SHP77 (cell line): ENCODE measurements around the gene ZNF222.
A peak's percentile ranks its signal among the peaks of the same experiment; 100 is the strongest.

ENCODE experiments used
- DNase-seq, 2 experiments: peaks; one replicate each; lab custom pipeline; 2025; lab: John Stamatoyannopoulos, UW

The ZNF222 gene

DNA sequence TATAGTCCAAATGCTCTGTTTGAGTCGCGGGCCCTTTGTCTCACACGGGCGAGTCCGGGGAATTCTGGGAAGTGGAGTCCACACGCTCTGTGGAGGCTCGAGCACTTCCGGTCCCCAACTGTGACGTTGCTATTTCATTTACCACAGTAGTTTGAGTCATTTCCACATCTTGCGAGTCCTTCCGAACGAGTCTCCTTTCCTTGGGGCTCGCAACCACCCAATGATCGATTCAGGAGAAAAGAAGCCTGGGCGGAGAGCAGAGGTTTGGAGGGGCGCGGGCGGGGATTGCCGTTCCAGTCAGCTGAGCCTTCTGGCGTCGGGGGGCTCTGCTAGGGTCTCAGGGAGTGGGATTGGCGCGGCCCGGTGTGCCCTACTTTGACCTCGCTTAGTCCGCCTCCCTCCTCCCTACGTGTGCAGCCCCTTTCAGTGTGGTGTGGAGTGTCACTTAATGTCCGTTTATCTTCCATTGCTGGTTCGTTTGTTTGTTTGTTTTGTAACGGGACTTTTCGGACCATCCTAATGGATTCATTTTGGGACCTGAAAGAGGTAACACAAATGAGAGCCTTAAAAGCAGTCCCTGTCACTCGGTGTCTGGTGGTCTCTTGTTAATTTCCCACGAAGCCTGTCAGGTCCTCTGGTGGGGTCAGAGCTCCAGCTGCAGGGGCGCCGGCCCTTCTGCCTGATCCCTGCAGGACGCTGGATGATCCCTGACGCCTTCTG lies at the start of gene ZNF222:
TSS of gene ZNF222 (plus strand) at position 163 of the 720 bp plus-strand sequence. CDS start at position 221, 58 bp downstream.
- DNase-seq = peak; percentile 78 to 88

DNA sequence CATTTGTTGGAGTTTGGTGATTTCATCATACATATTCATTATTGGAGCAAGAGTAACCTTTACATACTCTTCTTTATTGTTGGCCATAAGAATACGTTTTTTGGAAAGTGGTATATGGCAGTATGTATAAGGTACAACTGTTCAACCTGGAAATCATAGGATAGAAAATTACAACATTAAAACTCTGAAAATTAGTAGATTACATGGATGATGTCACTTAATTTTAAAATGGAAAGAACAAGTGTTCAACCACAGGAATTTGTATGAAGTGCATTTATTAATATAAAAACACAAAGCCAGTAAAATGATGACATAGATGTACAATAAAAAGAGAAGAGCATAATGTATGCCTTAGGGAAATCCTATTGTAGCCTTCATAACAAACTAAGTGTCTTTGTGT lies 48.4 kb upstream of the ZNF222 start:
- DNase-seq = no peak

DNA sequence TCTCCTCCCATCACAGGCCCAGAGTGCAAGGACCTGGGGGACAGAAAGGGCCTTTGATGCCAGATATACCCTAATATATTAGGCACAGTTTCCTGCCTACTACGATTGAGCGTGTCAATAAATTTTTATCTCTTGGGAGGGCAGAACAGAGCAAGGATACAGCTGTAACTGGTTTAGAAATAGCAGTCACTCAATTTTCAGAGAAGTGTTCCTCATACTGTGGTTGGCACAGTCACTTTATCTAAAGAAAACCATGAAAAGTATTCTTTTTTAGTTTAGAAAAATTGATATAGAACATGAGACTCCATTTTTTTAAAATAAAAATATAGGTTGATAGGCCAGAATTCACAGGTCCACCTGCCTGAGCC lies 41.7 kb upstream of the ZNF222 start:
- DNase-seq = no peak

DNA sequence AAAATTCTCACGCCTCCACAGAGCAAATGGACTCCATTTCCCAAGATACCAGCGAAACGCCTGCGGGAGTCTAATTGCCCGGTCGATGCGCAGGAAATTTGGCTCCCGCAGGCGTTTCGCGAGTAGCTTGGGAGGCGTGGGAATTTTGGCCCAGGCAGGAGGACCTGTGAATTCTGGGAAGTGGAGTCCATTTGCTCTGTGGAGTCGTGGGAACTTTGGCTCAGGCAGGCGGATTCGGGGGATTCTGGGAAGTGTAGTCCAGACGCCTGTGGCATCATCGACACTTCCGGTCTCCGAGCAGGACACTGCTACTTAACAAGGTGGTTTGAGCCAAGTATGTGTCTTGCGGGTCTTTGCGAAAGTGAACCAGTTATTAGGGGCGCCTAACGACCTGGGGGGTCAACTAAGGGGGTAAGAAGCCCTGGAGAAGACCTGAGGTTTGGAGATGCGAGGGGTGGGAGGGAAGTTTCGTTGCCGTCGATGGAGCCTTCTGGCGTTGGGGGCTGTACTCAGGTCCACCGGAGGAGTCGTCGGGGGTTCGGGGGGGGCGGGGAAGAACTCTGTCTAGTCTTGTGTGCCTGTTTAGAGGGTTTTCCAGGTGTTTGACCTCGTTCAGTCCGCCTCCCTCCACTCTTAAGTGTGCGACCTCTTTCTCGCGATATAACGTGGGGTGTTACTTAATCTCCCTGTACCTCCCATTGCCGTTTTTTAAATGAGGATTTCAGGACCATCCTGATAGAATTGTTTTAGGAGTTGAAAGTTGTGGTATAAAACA lies 41.1 kb upstream of the ZNF222 start, which contains the start of gene ZNF155:
TSS of gene ZNF155 (plus strand) at position 277 of the 775 bp plus-strand sequence. CDS start 4,356 bp downstream, outside the sequence.
- peak; percentile 98 for DNase-seq

DNA sequence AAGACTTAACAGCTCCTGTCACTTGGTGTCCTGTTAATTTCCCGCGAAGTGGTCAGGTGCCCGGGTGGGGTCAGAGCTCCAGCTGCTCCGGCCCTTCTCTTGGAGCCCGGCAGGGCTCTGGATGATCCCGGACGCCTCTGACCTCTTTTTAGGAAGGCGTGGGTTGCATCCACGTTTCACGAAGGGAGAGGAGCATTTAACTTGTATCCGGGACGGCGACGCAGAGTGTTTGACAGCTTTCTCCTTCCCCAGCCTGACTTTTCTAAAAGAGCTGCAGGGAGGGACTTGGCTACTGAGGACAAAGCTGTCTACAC lies 40.5 kb upstream of the ZNF222 start:
- no peak for DNase-seq

DNA sequence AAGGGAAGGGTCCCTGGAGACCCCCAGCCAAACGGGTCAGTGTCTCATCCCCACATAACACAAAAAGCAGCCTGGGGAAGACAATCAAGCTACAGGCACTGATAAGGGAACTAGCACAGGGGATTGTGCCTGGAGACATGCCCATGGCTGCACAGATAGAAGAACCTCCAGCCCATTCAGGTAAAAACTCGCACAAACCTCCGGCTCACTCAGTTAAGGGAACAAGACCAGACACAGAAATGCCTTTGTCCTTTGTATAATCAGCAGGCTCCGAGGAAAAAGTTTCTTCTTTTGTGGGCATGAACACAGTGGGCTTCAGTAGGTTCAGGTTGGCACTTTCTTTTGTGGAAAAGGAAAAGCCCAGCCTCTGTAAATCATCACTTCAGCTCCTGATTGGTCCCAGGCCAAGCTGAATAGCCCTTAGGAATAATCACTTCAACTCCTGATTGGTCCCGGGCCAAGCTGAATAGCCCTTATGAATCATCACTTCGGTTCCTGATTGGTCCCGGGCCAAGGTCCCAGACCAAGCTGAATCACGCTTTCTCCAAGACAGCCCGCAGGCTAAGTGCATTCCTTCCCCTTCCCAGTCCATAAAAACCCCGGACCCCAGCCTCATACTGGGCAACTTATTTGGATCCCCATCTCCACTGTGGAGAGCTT lies 27.4 kb upstream of the ZNF222 start:
- DNase-seq = no peak

DNA sequence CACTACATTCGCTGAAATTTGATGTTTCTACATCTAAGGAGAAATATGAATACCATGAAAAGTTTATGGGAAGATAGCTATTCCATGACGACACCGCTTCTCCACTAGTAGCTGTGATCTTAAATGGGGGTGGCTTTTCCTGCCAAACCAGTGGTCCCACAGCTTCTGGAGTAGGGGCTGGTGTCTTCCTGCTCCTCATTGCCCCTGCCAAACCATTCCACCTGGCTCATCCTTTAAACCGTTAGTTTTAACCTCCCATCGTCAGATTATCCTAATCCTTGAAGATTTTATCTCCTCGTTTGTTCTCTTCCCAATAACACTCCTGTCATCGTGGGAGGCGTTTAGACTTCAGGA lies 23.0 kb upstream of the ZNF222 start:
- DNase-seq = no peak

DNA sequence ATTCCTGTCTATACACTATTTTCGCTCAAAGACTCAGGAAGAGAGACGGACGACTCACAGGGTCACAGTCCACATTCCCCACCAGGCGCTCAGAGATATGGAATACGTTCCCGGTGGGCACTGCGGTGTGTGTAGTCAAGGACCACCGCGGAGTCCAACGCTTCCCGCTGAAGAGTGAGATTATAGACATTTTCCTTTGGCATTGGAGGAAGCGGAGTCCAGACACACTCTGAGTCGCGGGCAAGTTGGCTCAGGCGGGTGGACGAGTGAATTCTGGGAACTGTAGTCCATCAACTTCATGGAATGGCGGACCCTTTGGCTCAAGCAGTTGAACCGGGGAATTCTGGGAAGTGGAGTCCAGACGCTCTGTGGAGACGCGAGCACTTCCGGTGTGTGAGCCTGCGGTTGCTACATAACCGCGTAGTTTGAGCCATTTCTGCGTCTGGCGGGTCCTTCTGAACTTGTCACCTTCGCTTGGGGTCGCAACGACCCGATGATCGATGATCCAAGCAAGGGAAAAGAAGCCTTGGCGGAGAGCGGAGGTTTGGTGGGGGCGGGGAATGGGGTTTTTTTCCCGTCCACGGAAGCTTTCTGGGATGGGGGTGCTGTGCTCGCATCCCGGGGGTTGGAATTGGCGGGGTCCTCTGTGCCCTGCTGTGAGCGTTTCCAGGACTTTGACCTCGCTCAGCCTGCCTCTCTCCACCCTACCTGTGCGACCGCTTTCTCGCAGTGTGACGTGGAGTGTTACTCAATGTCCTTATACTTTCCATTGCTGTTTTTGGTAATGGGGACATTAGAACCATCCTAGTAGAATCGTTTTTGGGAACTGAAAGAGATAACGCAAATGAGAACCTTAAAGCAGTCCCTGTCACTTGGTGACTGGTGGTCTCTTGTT lies 22.4 kb upstream of the ZNF222 start, which contains the start of gene ZNF230:
TSS of gene ZNF230 (plus strand) at position 392 of the 895 bp plus-strand sequence. CDS start 4,122 bp downstream, outside the sequence.
- peak; percentile 95 to 97 for DNase-seq

DNA sequence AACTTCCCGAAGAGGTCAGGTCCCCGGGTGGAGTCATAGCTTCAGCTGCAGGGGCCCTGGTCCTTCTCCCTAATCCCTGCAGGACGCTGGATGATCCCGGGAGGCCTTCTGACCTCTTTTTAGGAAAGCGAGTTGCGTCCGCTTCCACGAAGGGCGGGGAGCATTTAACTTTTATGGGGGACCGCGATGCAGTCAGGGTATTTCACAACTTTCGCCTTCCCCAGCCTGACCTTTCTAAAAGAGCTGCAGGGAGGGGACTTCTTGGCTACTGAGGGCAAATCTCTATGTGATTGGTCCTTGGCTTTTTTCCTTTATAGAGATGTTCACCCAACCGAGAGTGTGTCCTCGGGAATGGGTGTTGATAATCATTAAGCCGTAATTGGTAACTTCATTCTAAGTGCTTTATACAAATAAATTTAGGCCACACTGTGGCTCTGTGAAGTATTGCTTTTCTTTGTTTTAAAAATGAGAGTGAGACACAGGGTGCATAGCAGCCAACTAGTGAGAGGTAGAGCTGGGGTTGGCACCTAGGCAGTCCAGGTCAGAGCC lies 21.6 kb upstream of the ZNF222 start:
- peak in 1 of 2 experiments; percentile 2 for DNase-seq

DNA sequence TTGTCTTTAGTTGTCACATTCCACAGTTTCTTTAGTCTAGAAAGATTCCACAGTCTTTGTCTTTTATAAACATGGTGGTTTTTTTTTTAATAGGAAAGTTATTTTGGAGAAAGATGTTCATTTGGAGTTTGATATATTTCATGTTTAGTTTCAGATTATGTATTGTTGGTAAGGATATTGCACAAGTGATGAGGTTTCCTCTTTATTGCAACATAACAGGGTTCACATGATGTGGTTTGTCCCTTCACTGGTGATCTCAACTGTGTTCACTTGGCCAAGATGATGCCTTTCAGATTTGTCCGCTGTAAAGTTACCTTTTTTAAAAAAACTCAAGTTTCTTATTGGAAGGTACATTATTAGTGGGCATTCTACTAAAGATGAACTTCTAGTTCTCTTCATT lies 19.2 kb upstream of the ZNF222 start:
- no peak for DNase-seq

DNA sequence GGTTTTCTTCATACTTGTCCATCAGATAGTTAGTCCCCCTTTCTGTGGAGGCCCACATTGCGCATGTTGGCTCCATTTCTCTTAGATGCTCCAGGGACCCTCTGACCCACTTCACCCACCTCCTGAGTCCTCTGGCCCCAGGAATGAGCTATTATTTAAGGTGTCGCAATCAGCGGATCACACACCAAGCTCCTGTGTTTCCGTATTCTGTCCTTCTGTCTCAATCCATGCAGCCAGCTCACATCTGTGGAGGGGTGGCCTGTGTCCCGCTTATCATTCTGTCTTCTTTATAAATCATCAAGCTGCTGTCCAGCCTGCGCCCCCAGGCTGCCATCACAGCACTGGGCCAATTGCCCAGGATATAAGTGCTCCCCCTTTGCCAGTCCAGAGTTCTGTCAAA lies 17.7 kb upstream of the ZNF222 start:
- no peak for DNase-seq

DNA sequence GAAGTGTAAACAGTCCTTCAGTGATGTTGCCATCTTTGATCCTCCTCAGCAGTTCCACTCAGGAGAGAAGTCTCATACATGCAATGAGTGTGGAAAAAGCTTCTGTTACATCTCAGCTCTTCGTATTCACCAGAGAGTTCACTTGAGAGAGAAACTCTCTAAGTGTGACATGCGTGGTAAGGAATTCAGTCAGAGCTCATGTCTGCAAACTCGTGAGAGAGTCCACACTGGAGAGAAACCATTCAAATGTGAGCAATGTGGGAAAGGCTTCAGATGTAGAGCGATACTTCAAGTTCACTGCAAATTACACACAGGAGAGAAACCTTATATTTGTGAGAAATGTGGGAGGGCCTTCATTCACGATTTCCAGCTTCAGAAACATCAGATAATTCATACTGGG lies 14.7 kb upstream of the ZNF222 start:
- no peak for DNase-seq

DNA sequence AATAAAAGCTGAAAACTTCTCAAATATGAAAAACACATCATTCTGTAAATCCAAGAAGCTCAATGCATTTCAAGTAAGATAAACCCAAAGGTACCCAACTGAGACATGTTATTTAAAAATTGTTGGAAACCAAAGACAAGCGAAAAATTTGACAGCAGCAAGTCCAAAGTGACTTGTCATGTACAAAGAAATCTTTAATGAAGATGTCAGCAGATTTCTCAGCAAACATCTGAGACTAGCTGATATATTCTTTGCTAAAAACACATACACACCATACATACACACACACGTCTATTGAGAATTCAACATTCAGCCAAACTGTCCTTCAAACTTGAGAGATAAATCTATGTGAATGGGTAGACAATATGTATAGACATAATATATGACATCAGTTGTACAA lies 5.7 kb upstream of the ZNF222 start:
- DNase-seq = no peak

DNA sequence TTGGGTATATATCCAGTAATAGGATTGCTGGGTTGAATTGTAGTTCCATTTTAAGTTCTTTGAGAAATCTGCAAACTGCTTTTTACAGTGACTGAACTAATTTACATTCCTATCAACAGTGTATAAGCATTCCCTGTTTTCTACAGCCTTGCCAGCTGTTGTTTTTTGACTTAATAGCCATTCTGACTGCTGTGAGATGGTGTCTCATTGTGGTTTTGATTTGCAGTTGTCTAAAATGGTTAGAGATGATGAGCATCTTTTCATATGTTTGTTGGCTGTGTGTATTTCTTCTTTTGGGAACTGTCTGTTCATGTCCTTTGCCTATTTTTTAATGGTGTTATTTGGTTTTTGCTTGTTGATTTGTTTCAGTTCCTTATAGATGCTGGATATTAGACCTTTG lies 4.0 kb upstream of the ZNF222 start:
- no peak for DNase-seq

DNA sequence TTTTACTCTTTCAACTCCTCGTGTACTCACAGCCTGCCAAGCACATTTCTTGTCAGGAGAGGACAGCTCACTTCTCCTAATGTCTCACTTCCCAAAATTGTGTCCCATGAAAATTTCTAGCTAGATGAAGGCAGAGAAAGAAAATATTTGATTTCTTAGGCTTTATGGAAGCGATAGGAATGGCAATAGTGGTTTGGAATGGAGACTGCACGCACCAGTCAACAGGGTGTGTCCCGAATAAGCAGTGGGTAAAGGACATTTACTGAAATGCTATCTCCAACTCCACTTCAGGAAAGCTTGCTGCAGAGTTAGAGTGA lies 321 bp upstream of the ZNF222 start:
- no peak for DNase-seq

DNA sequence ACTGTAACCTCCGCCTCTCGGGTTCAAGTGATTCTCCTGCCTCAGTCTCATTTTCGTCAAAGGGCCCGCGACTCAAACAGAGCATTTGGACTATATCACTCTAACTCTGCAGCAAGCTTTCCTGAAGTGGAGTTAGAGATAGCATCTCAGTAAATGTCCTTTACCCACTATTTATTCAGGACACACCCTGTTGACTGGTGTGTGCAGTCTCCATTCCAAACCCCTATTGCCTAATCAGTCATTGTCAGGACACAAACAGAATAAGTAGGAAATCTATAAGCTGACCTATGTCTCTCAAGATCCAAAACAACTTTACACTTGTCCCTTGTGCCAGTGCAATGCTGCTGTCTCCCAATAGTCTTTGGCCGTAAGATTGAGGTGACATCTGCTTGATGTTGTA lies 1.4 kb downstream of the ZNF222 start:
- DNase-seq = no peak

DNA sequence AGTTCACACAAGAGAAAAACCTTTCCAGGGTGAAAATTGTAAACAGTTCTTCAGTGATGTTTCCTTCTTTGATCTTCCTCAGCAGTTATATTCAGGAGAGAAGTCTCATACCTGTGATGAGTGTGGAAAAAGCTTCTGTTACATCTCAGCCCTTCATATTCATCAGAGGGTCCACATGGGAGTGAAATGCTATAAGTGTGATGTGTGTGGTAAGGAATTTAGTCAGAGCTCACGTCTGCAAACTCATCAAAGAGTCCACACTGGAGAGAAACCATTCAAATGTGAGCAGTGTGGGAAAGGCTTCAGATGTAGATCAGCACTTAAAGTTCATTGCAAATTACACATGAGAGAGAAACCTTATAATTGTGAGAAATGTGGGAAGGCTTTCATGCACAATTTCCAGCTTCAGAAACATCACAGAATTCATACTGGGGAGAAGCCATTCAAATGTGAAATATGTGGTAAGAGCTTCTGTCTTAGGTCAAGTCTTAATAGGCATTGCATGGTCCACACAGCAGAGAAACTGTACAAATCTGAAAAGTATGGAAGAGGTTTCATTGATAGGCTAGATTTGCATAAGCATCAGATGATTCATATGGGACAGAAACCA lies 6.9 kb downstream of the ZNF222 start:
- no peak for DNase-seq

DNA sequence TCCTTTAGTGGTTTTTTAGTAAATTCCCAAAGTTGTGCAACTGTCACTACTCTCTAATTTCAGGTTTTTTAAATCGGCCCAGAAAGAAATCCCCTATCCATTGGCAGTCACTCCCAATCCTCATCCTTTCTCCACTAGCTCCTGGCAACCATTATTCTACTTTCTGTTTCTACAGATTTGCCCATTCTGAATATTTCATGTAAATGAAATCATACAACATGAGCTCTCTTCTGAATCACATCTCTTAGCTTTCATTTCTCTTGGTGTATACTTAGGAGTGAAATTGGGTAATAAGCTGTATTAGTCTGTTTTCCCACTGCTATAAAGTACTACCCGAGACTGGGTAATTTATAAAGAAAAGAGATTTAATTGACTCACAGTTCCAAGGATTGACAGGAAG lies 17.0 kb downstream of the ZNF222 start:
- DNase-seq = no peak

DNA sequence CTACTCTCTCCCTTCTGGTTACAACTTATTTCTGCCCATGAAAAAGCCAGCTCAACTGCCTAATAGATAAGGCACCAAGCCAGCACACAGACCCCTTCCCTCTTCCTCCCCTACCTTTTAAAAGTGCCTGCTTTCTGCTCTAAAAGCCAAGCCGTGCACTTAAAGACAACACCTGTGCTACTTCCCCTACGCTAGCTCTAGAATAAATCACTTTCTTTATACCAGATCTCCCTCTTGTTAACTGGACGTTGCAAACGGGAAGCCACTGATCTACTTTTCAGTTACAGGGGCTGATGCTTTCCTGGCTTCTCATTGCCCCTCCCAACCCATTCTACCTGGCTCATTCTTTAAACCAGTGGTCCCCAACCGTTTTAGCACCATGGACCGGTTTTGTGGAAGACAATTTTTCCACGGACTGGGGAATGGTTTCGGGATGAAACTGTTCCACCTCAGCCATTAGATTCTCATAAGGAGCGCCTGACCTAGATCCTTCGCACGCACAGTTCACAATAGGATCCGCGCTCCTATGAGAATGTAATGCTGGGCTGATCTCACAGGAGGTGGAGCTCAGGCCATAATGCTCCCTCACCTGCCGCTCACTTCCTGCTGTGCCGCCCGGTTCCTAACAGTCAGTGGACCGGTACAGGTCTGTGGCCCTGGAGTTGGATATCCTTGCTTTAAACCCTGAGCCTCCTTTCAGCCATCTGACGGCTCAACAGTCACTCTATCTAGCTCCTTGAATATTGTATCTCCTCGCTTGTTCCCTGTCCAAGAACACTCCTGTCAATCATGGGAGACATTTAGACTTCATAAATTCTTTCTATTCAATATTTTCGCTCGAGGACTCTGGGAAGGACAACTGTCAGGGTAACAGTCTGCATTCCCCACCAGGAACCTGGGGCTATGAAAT lies 25.8 kb downstream of the ZNF222 start:
- no peak for DNase-seq

DNA sequence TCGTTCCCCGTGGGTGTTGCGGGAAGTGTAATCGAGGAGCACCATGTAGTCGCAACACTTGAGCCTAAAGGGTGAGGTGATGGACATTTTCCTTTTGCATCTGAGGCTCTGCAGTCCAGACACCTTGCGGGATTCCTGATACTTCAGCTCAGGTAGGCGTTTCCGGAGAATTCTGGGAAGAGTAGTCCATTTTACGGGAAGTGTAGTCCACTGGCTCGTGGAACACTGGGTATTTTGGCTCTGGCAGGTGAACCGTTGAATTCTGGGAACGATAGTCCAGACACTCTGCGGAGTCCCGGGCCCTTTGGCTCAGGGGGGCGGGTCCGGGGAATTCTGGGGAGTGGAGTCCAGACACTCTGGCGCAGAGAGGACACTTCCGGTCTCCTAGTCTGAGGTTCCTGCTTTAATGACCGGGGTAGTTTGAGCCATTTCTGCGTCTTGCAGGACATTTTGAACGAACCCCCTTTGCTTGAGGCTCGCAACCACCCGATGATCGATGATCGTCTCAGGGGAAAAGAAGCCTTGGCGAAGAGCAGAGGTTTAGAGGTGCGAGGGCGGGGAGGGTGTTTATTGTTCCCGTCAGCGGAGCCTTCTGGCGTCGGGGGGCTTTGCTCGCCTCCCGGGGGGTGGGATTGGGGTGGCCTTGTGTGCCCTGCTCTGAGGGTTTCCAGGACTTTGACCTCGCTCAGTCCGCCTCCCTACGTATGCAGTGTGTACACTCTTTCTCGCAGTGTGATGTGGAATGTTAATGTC lies 26.6 kb downstream of the ZNF222 start, which contains the start of gene ZNF223:
TSS of gene ZNF223 (plus strand) at position 387 of the 753 bp plus-strand sequence. CDS start 3,141 bp downstream, outside the sequence.
- peak; percentile 84 to 85 for DNase-seq
